Stimulated activated CD8-positive, alpha-beta memory T cell treated with anti-CD3 and anti-CD28 coated beads, Interleukin-12 subunit alpha, Interleukin-12 subunit beta, amount 100 ng/mL, for 24 hours (primary cell): ENCODE results near the gene PLPP2.

Source experiments
- DNase-seq: peaks from one replicate; pipeline ENCODE4 v3.0.0-alpha.2; 2020; ENCODE audit errors: extremely low read depth

The PLPP2 gene

DNA sequence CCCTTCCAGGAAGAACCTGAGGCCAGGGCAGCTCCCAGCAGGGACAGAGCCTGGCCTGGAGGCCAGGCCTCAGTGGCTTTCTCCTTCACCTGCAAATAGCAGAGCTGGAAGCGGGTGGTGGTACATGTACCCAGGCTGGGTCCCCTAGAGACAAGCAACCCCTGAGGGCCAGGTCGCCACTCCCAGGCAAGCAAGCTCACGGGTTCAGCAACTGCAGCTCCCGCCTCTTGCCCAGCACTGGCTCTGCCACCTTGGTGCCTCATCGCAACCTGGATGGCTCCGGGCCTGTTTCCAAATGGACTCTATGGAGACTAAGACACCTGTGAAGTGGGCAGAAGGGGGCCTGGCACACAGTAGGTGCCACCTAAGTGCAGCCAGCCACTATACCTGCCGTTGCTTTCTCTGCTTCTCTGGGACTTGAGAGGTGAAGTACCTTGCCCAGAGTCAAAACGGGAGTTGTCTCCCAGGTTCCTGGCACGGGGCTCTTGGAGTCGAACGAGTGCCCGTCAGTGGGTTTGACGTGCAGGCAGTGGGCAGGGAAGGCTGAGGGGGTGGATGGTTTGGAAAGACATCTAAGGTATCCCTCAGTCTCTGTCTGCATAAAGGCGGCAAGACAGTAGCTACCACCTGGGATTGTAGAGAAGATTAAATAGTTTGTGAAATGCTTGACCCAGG is 2.4 kb upstream of the PLPP2 start:
- no peak for DNase-seq

GRCh38 chr19:292951-293350 is 1.7 kb upstream of the PLPP2 start:
- DNase-seq: no peak

DNA sequence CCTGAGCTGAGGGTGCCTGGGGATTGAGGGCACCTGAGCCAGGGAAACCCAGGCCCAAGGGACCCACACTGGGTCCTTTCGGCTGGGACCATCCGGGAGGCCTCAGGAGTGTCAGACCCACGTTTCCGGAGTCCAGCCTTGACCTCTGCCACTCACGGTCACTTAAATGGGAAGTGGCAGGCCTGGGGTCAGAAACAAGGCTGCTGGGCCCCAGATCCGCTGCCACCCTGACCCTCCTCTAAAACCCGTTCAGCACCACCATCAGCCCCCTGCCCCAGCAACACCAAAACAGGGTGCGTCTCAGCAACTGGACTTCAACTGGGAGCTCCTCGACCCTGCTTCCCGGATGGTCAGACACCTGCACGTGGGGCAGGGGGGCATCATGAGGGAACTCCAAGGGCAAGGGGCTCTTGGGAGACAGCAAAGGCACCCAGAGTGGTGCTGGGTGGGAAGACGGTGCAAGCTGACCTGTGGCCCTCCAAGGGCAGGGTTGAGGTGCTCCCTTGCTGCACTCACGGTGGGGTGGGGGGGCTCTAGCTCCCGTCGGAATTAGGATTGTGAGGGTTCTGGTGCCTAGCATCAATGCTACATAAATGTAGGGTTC is 1.2 kb upstream of the PLPP2 start:
- no peak for DNase-seq

DNA sequence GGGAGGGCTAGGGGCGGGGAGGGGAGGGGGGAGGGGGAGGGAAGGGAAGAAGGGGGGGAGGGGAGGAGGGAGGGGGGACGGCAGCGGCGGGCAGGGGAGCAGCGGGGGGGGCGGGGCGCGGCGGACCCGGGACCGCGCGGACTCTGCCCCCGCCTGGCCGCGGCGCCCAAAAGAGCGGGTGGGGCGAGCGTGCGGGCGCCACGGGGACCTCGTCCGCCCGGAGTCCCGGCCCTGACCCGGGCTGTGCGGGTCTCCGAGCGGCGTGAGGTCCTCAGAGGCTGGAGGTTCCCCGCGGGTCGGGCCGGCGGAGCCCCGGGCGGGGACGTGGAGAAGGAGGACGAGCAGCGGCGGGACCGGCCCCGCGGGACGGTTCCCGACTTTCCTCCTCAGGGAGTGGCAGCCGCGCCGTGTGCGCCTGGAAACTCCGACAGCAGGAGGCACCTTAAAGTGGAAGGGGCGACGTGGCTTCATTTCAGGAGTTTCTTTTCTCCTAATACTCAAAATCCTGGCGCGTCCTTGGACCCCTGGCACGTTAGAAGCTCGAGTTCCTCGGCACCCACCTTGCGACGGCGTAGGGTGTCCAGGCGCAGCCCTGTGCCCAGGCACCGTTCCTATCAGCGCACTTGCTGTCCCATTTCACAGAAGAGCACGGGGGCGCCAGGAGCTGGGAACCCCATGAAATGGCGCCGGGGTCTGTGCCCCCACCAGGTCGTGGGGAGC is 518 bp upstream of the PLPP2 start:
- no peak for DNase-seq

DNA sequence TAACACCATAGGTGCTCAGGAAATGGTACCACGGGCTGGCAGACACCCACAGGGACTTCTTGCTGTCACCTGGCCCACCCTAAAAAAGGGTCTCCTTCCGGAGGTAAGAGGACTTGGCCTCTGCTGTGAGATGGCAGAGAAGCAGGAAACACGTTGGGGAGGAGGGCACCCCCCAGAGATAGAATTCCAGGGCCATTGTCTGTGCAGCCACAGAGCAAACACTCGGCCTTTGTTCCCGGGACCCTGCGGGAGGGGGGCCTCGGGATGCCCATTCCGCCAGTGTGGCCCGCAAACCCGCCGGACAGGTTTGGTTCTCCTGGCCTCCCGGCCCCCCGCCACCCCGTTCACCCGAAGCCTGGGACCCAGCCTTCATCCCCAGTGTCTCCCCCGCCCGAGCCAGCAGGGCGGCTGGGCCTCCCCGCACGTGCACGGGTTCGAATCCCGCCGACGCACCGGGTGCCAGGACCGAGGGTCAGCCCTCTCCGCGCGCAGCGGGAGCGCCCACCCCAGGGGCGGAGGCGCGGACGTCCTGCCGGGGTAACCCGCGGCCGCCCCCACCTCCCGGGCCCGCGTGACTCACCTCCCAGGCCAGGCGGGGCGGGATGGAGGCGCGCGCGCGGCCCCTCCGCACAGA is 714 bp downstream of the PLPP2 start:
- no peak for DNase-seq

- DNase-seq: no peak
These were observed 1.4 kb downstream of the PLPP2 start for GRCh38 chr19:289651-290371.

- DNase-seq: no peak
These were observed 2.3 kb downstream of the PLPP2 start for GRCh38 chr19:288911-289310.

- no peak for DNase-seq
These were observed 3.8 kb downstream of the PLPP2 start for GRCh38 chr19:287381-287871.

GRCh38 chr19:283395-283794 is 7.8 kb downstream of the PLPP2 start:
- DNase-seq: no peak

DNA sequence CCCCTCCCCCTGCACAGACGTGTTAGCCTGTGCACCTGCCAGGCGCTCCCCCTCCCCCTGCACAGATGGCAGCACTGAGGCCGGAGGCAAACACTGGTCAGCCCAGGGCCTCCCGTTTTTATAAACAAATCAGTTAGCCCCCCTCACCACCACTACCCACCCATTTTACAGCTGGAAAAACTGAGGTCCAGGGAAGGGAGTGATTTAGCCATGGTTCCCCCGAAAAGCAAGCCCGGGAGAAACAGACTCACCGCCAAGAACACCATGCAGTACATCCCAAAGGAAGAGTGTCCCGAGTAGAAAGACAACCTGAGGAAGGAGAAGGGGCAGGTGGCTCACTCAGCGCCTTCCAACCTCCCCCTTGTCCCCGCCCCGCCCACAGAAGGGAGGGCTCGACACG is 8.7 kb downstream of the PLPP2 start:
- DNase-seq: no peak

GRCh38 chr19:281992-282391 is 9.2 kb downstream of the PLPP2 start:
- DNase-seq: no peak

DNA sequence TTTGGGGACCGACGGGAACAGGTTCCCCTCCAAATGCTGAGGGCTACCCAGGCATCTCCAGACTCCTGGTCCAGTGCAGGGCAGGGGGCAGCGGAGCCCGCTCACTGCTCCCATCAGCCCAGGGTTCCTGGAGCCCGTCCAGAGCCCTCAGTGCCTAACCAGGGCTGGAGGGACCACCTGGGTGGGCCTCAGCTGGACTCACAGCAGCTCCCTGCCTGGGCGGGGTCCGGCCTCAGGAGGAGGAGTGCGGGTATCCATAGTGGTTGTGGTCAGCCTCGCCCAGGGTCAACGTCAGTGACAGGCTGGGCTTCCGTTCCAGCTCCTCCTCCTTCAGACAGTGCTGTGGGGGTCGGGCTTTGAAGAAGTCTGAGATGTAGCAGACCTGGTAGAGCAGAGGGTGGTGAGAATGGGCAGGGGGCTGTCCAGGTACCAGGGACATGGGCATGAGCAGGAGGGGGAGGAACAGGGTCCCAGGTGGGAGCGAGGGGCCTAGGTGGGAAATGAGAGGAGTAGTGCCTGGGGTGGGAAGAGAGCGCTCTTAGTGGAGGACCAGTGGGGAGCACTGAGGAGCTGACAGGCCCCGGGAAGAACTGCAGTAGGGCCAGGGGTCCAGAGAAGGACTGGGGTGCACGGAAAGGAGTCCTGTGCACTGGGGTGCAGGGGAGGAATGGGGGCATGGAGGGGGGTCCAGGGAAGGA is 9.9 kb downstream of the PLPP2 start:
- DNase-seq: no peak

DNA sequence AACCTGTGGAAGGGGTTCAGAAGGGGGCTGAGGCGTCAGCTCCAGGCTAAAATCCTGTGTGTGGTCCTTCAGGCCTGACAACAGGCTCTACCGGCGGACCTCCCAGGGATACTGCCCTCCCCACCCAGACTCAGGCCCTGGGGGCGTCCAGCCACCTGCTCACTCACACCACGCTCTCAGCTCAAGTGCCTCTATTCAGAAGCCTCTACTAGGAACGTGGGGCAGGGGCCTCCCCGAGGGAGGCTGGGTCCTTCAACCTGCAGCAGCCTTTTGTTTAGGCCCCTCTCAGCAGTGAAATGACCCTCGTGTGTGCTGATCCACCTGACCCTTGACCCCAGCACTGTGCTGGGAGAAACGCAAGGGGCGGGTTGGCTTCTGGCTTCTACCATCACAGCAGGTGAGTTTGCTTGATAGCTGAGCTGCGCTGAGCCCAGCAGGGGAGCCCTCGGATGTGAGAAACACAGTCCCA is 10.6 kb downstream of the PLPP2 start:
- no peak for DNase-seq

DNA sequence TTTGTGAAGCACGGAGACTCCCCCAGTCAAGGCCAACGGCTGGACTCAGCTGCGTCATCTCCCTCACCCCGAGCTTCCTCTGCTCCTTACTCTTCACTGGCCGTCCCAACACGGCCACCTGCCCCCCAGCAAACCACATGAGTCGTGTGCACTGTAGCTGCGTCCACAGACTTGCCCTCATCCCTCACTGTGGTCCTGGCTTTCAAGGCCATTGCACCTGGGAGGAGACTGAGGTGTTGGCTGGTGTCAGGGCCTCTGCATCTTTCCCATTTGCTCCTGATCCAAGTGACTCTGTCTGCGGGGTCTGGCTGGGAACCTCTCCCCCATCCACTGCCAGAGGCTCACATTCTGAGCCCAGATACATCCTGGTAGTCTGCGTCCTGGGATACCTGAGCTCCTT is 11.5 kb downstream of the PLPP2 start:
- DNase-seq: no peak

DNA sequence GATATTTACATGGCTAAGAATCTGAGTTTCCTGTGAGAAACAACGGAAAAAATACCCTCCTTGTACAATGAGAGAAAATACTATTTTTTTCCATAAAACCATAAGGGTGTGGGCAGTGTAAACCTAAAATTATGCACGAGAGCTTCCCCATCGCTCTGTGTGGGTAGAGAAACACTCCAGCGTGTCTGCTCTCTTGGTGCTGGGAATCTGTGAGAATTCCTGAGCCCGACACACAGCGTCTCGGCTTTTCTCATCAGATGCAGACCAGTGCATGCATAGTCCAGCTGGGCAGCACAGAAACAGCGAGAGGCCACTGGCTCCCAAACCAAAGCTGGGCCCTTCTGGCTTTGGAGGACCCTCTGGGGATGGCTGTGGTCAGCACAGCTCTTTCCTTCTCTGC is 12.0 kb downstream of the PLPP2 start:
- DNase-seq: no peak

- DNase-seq: no peak
These were observed 13.5 kb downstream of the PLPP2 start for GRCh38 chr19:277581-278165.

DNA sequence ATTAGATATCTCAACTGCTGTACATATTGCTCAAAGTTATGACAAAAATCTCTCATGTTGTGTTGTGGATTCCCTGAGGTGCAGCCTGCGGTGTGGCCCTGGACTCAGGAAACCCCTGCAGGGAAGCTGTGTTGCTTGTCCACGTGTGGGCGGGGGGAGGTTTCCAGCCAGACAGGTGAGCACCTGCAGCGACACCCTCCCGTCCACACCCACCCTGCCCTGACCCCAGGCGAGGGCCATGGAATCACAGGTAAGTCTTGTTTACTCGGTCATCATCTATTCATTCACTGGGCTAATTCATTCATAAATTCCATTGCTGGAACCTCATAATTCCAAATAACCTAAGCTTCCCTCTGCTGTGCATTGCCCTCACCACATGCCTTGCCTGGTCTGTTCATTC is 14.1 kb downstream of the PLPP2 start:
- DNase-seq: no peak

GRCh38 chr19:275958-276646 is 15.1 kb downstream of the PLPP2 start:
- no peak for DNase-seq

GRCh38 chr19:275000-275399 is 16.2 kb downstream of the PLPP2 start:
- DNase-seq: no peak

DNA sequence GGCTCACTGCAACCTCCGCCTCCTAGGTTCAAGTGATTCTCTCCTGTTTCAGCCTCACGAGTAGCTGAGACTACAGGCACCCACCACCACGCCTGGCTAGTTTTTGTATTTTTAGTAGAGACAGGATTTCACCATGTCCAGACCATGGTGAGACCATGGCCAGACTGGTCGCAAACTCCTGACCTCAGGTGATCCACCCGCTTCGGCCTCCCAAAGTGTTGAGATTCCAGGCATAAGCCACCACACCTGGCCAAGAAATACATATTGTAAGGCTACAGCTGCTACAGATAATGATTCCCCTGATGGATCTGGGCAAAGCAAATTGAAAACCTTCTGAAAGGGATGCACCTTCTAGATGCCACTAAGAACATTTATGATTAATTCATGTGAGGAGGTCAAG is 17.8 kb downstream of the PLPP2 start:
- DNase-seq: no peak
